Mesendoderm (in vitro differentiated cells): ENCODE results near the gene ZDHHC18.

ENCODE experiments used
- DNase-seq: peaks from one replicate; pipeline ENCODE4 v3.0.0; 2013
- H2AK5ac ChIP-seq: 2 replicates; pipeline ENCODE4 v1.6.1; 2013; ENCODE audit warnings: low read length, inconsistent platforms
- H2BK120ac ChIP-seq: 2 replicates; pipeline ENCODE4 v1.6.1; 2013; ENCODE audit warnings: low read depth, mild to moderate bottlenecking, low read length, moderate library complexity, mixed read lengths
- H2BK15ac ChIP-seq: replicated peaks from 2 replicates; pipeline ENCODE4 v1.6.1; 2013; ENCODE audit warnings: low read depth, mild to moderate bottlenecking, moderate library complexity
- H2BK5ac ChIP-seq: 2 replicates; pipeline ENCODE4 v1.6.1; 2013; ENCODE audit warnings: low read length, inconsistent platforms
- H3K18ac ChIP-seq: 2 replicates; pipeline ENCODE4 v1.6.1; 2013; ENCODE audit warnings: mild to moderate bottlenecking, low read length, mixed read lengths
- H3K23ac ChIP-seq: one replicate; pipeline ENCODE4 v1.6.1; 2013; ENCODE audit warnings: low read length
- H3K27ac ChIP-seq: 2 replicates; pipeline ENCODE4 v1.5.1; 2013; ENCODE audit warnings: low read depth, mild to moderate bottlenecking, inconsistent platforms, low read length, moderate library complexity
- H3K27me3 ChIP-seq: 2 replicates; pipeline ENCODE4 v1.6.1; 2013; ENCODE audit warnings: low read length, control low read depth, mild to moderate bottlenecking, inconsistent platforms; ENCODE audit not compliant: insufficient read depth, poor library complexity
- H3K36me3 ChIP-seq: 2 replicates; pipeline ENCODE4 v1.6.1; 2013; ENCODE audit warnings: low read length, inconsistent platforms; ENCODE audit not compliant: control insufficient read depth, insufficient read depth
- H3K4ac ChIP-seq: one replicate; pipeline ENCODE4 v1.6.1; 2013; ENCODE audit warnings: low read depth, mild to moderate bottlenecking, low read length, moderate library complexity
- H3K4me1 ChIP-seq: 2 replicates; pipeline ENCODE4 v1.6.1; 2013; ENCODE audit warnings: low read depth, low read length, inconsistent platforms; ENCODE audit not compliant: control insufficient read depth
- H3K4me2 ChIP-seq: 2 replicates; pipeline ENCODE4 v1.6.1; 2013; ENCODE audit warnings: low read length
- H3K4me3 ChIP-seq: 2 replicates; pipeline ENCODE4 v1.5.1; 2013; ENCODE audit warnings: mild to moderate bottlenecking, low read length
- H3K56ac ChIP-seq: one replicate; pipeline ENCODE4 v1.6.1; 2013; ENCODE audit warnings: low read length
- H3K79me1 ChIP-seq: 2 replicates; pipeline ENCODE4 v1.6.1; 2013; ENCODE audit warnings: low read length, inconsistent platforms
- H3K79me2 ChIP-seq: 2 replicates; pipeline ENCODE4 v1.6.1; 2013; ENCODE audit warnings: mild to moderate bottlenecking, low read length; ENCODE audit not compliant: control insufficient read depth, insufficient read depth
- H3K9ac ChIP-seq: 2 replicates; pipeline ENCODE4 v1.6.1; 2013; ENCODE audit warnings: low read length, inconsistent platforms
- H4K5ac ChIP-seq: one replicate; pipeline ENCODE4 v1.6.1; 2013; ENCODE audit warnings: low read length
- H4K8ac ChIP-seq: one replicate; pipeline ENCODE4 v1.6.1; 2013; ENCODE audit warnings: low read depth, mild to moderate bottlenecking, control low read depth, low read length, moderate library complexity
- WGBS: extraction: QIAGEN DNeasy Blood & Tissue Kit; methylation state at CpG from one replicate; pipeline ENCODE4 v1.1.7; 2013; ENCODE audit warnings: low lambda C conversion rate, missing lambda C conversion rate; ENCODE audit not compliant: insufficient coverage; ENCODE audit errors: extremely low coverage; 5-methylcytosine and 5-hydroxymethylcytosine counted together

ZDHHC18 gene

DNA sequence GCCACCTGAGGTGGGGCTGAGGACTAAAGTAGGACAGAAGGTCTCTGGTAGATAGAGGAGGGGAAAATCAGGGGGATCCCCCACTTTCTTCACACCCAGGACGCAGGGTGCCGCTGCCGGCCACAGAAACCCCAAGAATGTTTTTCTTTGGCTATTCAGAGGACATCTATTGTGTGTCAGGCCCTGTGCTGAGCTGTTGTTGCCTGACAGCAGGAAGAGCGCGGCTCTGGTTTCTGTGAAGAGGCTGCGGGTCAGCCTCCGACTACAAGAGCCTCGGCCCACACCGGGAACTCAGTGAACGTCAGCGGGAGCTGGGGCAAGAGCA lies 39.1 kb upstream of the ZDHHC18 start:
- peak overlapping the region; percentile 90 for H2BK5ac ChIP-seq
- H3K79me1 ChIP-seq: peaks cover 2% of the 10 kb centered on the region
- H3K4me1 ChIP-seq: peaks cover 16% of the 10 kb centered on the region
- no CpG with 5 or more reads among the region's 11 CpGs for WGBS
- no peak for DNase-seq
- peak overlapping the region; percentile 94 for H3K56ac ChIP-seq
- H4K5ac ChIP-seq: peak overlapping the region; percentile 96
- peak overlapping the region; percentile 8 for H2BK120ac ChIP-seq
- H3K4ac ChIP-seq: peak overlapping the region; percentile 46
- H4K8ac ChIP-seq: peak overlapping the region; percentile 30
- H3K27ac ChIP-seq: peak overlapping the region; percentile 96
- H3K18ac ChIP-seq: peak overlapping the region; percentile 75
- H3K79me2 ChIP-seq: no peaks in the 10 kb centered on the region
- peak overlapping the region; percentile 54 for H3K4me3 ChIP-seq
- peak overlapping the region; percentile 48 for H3K23ac ChIP-seq
- no peaks in the 10 kb centered on the region for H3K27me3 ChIP-seq
- peak overlapping the region; percentile 84 for H3K4me2 ChIP-seq
- H2BK15ac ChIP-seq: no peak overlapping the region
- H3K36me3 ChIP-seq: no peaks in the 10 kb centered on the region
- H3K9ac ChIP-seq: peak overlapping the region; percentile 84
- H2AK5ac ChIP-seq: peak overlapping the region; percentile 81

DNA sequence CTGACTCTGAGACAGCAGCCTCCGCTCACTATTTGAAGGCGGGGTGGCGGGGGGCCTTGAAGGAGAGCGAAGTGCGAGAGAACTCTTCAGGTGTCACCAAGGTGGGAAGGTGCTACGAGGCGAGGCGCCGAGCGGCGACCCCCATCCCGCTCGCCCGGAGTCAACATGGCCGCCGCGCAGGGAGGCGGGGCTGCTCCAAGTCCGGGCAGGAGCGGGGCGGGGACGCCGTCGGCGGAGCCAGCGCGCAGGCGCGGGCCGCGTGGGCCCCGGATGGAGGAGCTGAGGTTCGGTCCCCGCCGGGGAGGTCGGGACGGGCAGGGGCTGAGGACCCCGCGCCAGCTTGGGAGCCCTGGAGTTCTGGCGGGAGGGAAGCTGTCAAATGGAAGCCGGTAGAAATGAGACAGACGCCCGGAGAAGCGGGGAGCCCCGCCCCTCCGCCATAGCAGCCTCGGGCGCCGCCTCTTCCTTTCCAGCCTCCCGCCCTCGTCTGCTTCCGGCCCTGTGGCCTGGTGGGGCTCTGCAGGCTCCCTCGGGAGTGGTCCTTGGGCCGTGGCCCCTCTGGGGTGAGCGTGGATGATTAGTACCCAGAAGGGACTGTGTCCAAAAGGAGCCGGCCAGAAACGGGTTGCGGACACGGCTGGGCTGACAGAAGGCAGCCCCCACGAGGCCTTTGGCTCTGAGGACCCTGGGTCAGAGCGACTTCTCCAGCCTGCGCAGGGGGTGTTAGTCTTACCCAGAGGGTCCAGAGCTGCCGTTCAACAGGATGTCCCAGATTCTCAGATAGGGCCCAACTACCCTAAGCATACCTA lies 38.6 kb upstream of the ZDHHC18 start, which contains the start of gene PIGV:
Gene PIGV (plus strand): TSS at position 245 of the 809 bp plus-strand sequence. CDS start 2,866 bp downstream, outside the sequence.
- Histone ChIP-seq H3K4ac (peak within 1 kb of the TSS; percentile 97), H3K4me1 (peaks cover 16% of the 10 kb centered on the region), H3K9ac (peak within 1 kb of the TSS; percentile 84), H2BK120ac (peak within 1 kb of the TSS; percentile 8), H3K23ac (peak within 1 kb of the TSS; percentile 98), H3K18ac (peak within 1 kb of the TSS; percentile 75), H3K27ac (peak within 1 kb of the TSS; percentile 96), H2AK5ac (peak within 1 kb of the TSS; percentile 84), H2BK5ac (peak within 1 kb of the TSS; percentile 90), H3K79me1 (peaks cover 2% of the 10 kb centered on the region), H3K79me2 (no peaks in the 10 kb centered on the region), H3K56ac (peak within 1 kb of the TSS; percentile 94), H3K4me2 (peak within 1 kb of the TSS; percentile 84), H4K5ac (peak within 1 kb of the TSS; percentile 96), H4K8ac (peak within 1 kb of the TSS; percentile 30), H3K27me3 (no peaks in the 10 kb centered on the region), H2BK15ac (no peak within 1 kb of the TSS), H3K36me3 (no peaks in the 10 kb centered on the region), H3K4me3 (peak within 1 kb of the TSS; percentile 71)
- DNase-seq: peak; percentile 93
- no CpG with 5 or more reads among the region's 63 CpGs for WGBS

DNA sequence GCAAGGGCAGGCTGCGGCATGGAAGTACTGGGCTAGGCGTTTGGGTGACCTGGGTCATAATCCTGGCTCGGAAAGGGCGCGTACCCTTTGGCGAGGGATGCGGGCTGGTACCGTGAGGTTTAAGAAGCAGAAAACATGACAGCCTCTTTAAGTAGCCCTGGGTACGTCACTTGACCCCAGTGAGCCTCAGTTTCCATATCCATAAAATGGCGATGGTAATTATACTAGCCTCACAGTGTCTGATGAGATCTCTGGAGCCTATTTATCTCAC lies 38.0 kb upstream of the ZDHHC18 start:
- Histone ChIP-seq H3K9ac (peak overlapping the region; percentile 84), H3K4me2 (peak overlapping the region; percentile 69), H2BK120ac (no peak overlapping the region), H2AK5ac (peak overlapping the region; percentile 28), H2BK5ac (peak overlapping the region; percentile 24), H4K8ac (no peak overlapping the region), H3K27ac (peak overlapping the region; percentile 96), H3K4me3 (peak overlapping the region; percentile 71), H3K4me1 (peaks cover 16% of the 10 kb centered on the region), H2BK15ac (no peak overlapping the region), H3K79me2 (no peaks in the 10 kb centered on the region), H3K18ac (peak overlapping the region; percentile 71), H3K79me1 (peaks cover 2% of the 10 kb centered on the region), H3K56ac (peak overlapping the region; percentile 94), H3K4ac (peak overlapping the region; percentile 97), H3K36me3 (no peaks in the 10 kb centered on the region), H3K27me3 (no peaks in the 10 kb centered on the region), H4K5ac (no peak overlapping the region), H3K23ac (peak overlapping the region; percentile 98)
- no CpG with 5 or more reads among the region's 10 CpGs for WGBS
- no peak for DNase-seq

GRCh38 chr1:26788836-26789611 lies 37.5 kb upstream of the ZDHHC18 start:
- H3K18ac ChIP-seq: peak overlapping the region; percentile 51
- peak overlapping the region; percentile 94 for H3K56ac ChIP-seq
- peak overlapping the region; percentile 70 for H3K23ac ChIP-seq
- H2AK5ac ChIP-seq: peak overlapping the region; percentile 84
- H2BK15ac ChIP-seq: no peak overlapping the region
- peak overlapping the region; percentile 11 for H3K27ac ChIP-seq
- no peak overlapping the region for H2BK120ac ChIP-seq
- peak overlapping the region; percentile 84 for H3K9ac ChIP-seq
- H3K4me2 ChIP-seq: peak overlapping the region; percentile 69
- H3K4me3 ChIP-seq: peak overlapping the region; percentile 71
- peak overlapping the region; percentile 44 for H4K5ac ChIP-seq
- peaks cover 2% of the 10 kb centered on the region for H3K79me1 ChIP-seq
- H3K27me3 ChIP-seq: no peaks in the 10 kb centered on the region
- no CpG with 5 or more reads among the region's 19 CpGs for WGBS
- H3K36me3 ChIP-seq: no peaks in the 10 kb centered on the region
- peaks cover 16% of the 10 kb centered on the region for H3K4me1 ChIP-seq
- H3K79me2 ChIP-seq: no peaks in the 10 kb centered on the region
- no peak overlapping the region for H4K8ac ChIP-seq
- peak overlapping the region; percentile 97 for H3K4ac ChIP-seq
- peak overlapping the region; percentile 44 for H2BK5ac ChIP-seq
- DNase-seq: peak; percentile 91

DNA sequence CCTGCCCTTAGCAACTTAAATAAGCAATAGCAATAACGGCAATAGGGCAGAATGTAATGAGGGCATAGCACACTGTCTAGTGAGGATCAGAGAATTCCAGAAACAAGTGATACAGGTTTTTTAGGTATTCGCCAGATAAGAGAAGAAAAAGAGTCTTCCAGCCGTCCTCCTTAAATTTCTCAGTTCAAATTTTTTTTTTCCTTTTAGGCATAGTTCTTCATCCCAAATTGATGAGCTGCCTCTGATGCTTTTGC lies 36.9 kb upstream of the ZDHHC18 start:
- no peak overlapping the region for H3K23ac ChIP-seq
- H3K56ac ChIP-seq: peak overlapping the region; percentile 37
- DNase-seq: no peak
- no peak overlapping the region for H3K4ac ChIP-seq
- no CpG with 5 or more reads among the region's 3 CpGs for WGBS
- peaks cover 2% of the 10 kb centered on the region for H3K79me1 ChIP-seq
- no peak overlapping the region for H4K5ac ChIP-seq
- H3K18ac ChIP-seq: no peak overlapping the region
- H3K9ac ChIP-seq: peak overlapping the region; percentile 11
- no peak overlapping the region for H2BK120ac ChIP-seq
- no peaks in the 10 kb centered on the region for H3K27me3 ChIP-seq
- no peak overlapping the region for H3K4me3 ChIP-seq
- H2AK5ac ChIP-seq: no peak overlapping the region
- H3K4me1 ChIP-seq: peaks cover 16% of the 10 kb centered on the region
- H3K36me3 ChIP-seq: no peaks in the 10 kb centered on the region
- no peak overlapping the region for H3K27ac ChIP-seq
- no peak overlapping the region for H2BK15ac ChIP-seq
- H2BK5ac ChIP-seq: no peak overlapping the region
- no peaks in the 10 kb centered on the region for H3K79me2 ChIP-seq
- no peak overlapping the region for H3K4me2 ChIP-seq
- no peak overlapping the region for H4K8ac ChIP-seq
